HG03520 (cell line): ENCODE results near the gene SLC39A3.

Experiments used
- ATAC-seq: cut with Tn5 transposase; IDR thresholded peaks from one replicate; pipeline ENCODE4 v1.9.1; 2021; ENCODE audit warnings: mild to moderate bottlenecking, moderate library complexity; ENCODE audit not compliant: unreplicated experiment

SLC39A3 gene

GRCh38 chr19:2739602-2740313, at the start of gene SLC39A3:
Gene SLC39A3 (minus strand): TSS chr19:2740017. CDS start chr19:2737257, 2,760 bp downstream.
- peak; percentile 80 for ATAC-seq

GRCh38 chr19:2788237-2788636, 48.4 kb upstream of the SLC39A3 start:
- no peak for ATAC-seq

GRCh38 chr19:2787115-2787514, 47.3 kb upstream of the SLC39A3 start:
- ATAC-seq, result no peak

- peak; percentile 49 for ATAC-seq
Measured at GRCh38 chr19:2785244-2785997, 45.6 kb upstream of the SLC39A3 start, which contains the start of gene THOP1. Gene THOP1 (plus strand): TSS chr19:2785503. CDS start chr19:2785663, 160 bp downstream.

GRCh38 chr19:2783781-2784145, 43.9 kb upstream of the SLC39A3 start:
- no peak for ATAC-seq

- peak; percentile 71 for ATAC-seq
Measured at GRCh38 chr19:2782936-2783780, 43.3 kb upstream of the SLC39A3 start, which contains the start of gene SGTA. Gene SGTA (minus strand): TSS chr19:2783273. CDS start chr19:2769068, 14,205 bp downstream.

GRCh38 chr19:2782329-2782935, 42.6 kb upstream of the SLC39A3 start:
- ATAC-seq, result no peak

GRCh38 chr19:2780284-2780683, 40.5 kb upstream of the SLC39A3 start:
- no peak for ATAC-seq

- ATAC-seq, result no peak
Measured at GRCh38 chr19:2779121-2779740, 39.4 kb upstream of the SLC39A3 start.

- ATAC-seq, result no peak
Measured at GRCh38 chr19:2777952-2778683, 38.3 kb upstream of the SLC39A3 start.

- ATAC-seq, result no peak
Measured at GRCh38 chr19:2775556-2776430, 36.0 kb upstream of the SLC39A3 start.

GRCh38 chr19:2774953-2775555, 35.2 kb upstream of the SLC39A3 start:
- ATAC-seq, result no peak

GRCh38 chr19:2774083-2774679, 34.4 kb upstream of the SLC39A3 start:
- no peak for ATAC-seq

GRCh38 chr19:2771786-2772674, 32.2 kb upstream of the SLC39A3 start:
- no peak for ATAC-seq

GRCh38 chr19:2770055-2771013, 30.5 kb upstream of the SLC39A3 start:
- no peak for ATAC-seq

GRCh38 chr19:2769218-2769617, 29.4 kb upstream of the SLC39A3 start:
- ATAC-seq, result no peak
